GM19372 (cell line): Measurements from ENCODE around the gene PTPRH.
"Not testable (repeated sequence)": the region's sequence is repeated elsewhere in the genome, so short reads cannot be mapped to it uniquely, and the experiment has no call there.

Source experiments
- ATAC-seq: cut with Tn5 transposase; IDR thresholded peaks from one replicate; pipeline ENCODE4 v1.9.1; 2021; ENCODE audit warnings: mild to moderate bottlenecking, low read depth, moderate library complexity; ENCODE audit not compliant: unreplicated experiment

The PTPRH gene

DNA sequence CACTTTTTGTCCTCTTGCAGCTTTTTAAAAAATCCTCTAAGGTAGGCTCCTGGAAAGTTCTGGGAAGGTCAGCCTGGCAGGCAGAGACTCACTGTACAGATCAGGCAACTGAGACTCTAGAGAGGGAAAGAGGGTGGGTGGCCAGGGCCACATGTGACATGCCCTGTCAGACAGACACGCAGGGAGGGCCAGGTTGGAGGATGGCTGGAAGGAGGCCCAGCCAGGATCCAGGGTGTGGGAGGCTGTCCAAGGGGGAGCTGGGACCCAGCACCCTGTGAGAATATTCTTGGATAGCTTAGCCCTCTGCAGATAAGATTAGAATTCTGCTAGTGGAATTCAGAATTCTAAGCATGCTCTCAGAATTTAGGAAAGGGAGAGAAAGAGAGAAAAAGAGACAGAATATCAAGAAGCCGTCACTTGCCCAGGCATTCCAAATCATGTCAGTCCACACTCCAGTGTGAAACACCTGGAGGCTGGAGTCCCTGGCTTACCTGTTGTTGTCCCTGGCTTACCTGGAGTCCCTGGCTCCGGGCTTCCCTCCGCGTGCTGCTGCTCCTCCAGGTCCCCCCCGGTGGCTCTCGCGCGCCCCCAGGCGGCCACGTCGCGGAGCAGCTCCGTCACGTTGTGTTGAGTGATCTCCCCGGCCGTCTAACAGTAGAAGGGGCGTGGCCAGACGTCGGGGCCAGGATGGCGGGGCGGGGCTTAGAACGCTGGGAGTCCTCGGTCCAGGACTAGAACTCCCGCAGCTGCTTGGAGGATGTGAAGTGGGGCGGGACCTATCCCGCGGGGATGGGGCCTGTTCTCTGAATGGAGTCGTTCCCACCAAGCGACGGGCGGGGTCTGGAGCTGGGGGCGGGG, 48.9 kb downstream of the PTPRH start:
- ATAC-seq: peak; percentile 54

DNA sequence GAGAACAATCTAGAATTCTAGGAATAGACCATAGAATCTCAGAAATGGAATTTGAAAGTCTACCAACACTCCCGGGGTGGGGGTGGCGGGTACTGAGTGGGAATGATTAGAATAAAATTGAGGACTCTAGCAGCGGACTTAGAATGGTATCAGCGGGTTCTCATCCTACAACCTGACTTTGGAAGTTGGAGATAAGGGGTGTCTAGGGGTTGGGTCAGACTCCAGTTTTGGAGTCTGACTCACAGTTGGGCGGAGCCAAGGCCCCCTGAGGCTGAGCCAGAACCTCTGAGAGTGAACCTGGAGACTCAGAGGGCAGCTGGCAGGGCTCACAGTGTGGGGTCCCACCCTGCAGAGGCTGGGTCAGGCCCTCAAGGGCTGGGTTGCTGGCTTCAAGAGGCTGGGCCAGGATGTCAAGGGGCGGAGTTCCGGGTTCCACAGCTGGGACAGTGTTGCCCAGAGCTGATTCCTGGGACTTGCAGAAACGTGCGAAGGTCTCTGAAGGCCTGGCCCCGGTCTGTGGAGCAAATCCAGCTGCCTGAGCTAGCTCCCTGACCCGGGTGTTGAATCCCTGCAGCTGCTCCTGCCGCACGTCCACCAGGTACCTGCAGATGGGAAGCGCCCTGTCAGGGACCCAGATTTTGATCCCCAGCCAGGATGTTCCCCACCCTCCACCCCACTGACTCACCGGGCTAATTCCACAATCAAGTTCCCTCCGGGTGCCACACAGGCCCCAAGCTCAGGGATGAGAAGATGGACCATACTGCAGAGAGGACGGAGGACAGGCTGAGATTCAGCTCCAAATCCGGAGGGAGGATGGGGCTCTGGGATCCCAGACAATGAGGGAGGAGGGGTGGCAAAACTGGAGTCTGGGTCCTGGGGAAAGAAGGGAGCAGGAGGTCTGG, 50.2 kb downstream of the PTPRH start:
- ATAC-seq: no peak

DNA sequence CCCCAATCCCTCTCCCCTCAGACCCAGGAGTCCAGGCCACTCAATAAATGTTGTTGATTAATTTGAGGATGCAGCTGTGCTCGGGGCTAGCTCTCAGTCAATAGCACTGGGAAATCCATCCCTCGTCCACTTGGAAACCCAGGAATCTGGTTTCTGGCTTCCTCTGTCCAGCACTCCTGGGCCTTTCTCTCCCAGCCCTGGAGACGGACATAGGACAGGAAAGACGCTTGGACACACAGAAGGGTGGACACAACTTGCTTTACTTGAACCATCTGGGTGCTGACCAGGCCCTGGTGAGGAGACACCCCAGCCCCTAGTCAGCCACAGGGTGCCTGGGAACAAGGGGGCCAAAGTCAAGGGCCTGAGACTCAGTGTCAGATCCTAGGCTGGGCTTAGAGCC, 50.9 kb downstream of the PTPRH start:
- no peak for ATAC-seq

DNA sequence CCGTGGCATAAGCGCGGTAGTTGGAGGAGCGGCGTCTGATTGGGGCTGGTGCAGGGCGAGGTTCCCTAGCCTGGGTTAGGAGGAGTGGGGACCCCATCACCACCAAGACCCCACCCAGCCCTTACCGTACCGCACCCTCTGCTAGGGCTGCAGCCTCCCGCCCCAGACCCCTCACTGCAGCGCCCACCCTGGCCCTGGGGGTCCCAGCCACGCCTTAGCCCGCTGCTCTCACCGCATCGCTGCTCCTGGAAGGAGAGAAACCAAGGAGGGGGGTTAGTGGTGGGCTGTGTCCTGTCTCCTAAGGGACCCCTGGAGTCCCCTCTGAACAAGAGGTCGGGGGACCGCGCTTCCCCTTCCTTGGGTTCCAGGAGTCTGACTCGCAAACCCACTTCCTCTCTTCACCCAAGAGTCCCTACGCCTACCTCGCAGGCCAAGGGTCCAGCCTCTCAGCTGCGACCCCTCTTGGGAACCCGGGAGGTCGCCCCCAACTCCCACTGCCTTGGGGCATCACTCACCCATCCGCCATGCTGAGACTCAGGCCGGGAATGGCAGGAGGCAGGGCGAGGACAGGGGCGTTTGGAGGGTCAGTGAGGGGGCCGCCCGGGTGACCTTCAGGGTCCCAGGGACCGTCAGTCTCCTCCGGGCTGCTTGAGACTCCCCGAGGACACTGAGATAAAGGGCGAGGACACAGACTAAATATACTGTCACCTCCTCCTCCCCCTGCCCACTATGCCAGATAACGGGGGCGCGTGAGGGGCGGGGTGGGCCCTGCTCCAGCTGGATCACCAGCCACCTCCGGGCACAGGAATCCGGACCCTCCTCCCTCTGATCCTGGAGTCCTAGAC, 52.0 kb downstream of the PTPRH start, which contains the start of gene TNNI3:
Gene TNNI3 (minus strand): TSS at position 669 of the 845 bp plus-strand sequence. CDS start 143 bp downstream, at position 526.
- no peak for ATAC-seq

DNA sequence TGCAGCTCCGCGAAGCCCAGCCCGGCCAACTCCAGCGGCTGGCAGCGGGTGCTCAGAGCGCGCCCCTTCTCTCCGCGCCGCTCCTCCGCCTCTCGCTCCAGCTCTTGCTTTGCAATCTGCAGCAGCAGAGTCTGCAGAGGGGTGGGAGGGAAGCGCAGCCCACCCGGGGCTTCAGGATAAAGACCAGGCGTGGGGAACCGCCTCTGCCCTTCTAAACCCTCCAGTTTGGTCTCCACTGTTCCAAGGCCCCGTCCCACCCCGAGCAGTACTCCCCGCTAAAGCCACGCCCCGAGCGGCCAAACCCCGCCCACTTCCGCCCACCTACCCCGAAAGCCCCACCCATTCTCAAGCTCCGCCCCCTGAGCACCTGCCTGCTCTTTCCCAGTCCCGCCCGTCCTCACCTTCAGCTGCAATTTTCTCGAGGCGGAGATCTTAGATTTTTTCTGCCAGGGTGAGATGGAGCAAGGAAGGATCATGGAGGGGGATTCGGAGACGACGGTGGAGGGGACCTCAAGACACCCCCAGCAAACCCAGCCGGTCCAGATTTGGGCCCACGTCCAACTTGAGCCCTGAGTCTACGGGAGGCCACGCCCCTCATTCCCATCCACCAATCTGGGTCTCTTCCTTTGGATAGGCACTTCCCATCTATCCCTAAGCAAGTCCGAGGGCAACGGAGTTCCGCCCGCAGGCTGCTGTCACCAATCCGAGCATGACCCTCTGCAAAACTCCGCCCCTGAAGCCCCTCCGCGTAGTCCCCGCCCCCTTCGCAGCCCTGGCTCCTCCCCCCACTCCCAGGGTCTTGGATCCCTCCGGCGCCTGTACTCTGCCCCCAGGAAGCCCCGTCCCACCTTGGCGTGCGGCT, 52.9 kb downstream of the PTPRH start:
- ATAC-seq: no peak

DNA sequence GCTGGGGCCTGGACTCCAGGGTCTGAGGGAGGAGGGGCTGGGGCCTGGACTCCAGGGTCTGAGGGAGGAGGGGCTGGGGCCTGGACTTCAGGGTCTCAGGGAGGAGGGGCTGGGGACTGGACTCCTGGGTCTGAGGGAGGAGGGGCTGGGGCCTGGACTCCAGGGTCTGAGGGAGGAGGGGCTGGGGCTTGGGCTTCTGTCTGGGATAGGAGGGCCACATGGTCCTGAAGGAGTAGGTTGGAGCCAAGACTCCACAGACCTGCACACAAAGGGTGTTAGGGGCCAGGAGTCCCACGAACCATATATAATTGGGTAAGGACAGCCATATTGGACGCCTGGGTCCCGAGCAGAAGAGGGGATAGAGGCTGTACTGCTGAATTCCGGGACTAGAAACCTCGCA, 53.5 kb downstream of the PTPRH start:
- not testable (repeated sequence) for ATAC-seq

DNA sequence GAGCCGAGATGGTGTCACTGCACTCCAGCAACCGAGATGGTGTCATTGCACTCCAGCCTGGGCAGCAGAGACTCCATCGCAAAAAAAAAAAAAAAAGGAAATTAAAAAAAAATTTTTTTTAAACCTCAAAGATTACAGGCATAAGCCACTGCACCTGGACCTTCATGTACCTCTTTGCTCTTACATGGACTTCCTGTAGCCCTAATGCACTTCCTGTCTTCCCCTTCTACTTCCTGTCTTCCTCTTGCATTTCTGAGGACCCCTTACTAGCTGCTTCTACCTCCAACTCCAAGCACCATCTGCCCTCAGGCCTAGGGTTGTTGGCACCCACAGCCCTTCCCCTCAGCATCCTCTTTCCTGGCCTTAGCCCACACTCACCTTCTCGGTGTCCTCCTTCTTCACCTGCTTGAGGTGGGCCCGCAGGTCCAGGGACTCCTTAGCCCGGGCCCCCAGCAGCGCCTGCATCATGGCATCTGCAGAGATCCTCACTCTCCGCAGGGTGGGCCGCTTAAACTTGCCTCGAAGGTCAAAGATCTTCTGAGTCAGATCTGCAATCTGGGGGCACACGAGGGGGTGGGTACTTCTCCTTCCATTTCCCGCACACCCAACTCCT, 55.5 kb downstream of the PTPRH start:
- ATAC-seq: no peak

DNA sequence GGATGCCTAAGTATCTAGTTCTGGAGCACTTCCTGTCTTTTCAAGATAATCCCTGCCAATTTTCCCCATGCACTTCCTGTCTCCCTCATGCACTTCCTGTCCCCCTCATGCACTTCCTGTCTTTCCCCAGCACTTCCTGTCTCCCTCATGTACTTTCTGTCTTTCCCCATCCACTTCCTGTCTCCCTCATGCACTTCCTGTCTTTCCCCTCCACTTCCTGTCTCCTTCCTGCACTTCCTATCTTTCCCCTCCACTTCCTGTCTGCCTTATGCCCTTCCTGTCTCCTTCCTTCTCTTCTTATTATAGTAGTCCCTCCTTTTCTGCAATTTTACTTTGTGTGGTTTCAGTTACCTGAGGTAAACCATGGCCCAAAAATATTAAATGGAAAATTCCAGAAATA, 57.3 kb downstream of the PTPRH start:
- ATAC-seq: no peak

DNA sequence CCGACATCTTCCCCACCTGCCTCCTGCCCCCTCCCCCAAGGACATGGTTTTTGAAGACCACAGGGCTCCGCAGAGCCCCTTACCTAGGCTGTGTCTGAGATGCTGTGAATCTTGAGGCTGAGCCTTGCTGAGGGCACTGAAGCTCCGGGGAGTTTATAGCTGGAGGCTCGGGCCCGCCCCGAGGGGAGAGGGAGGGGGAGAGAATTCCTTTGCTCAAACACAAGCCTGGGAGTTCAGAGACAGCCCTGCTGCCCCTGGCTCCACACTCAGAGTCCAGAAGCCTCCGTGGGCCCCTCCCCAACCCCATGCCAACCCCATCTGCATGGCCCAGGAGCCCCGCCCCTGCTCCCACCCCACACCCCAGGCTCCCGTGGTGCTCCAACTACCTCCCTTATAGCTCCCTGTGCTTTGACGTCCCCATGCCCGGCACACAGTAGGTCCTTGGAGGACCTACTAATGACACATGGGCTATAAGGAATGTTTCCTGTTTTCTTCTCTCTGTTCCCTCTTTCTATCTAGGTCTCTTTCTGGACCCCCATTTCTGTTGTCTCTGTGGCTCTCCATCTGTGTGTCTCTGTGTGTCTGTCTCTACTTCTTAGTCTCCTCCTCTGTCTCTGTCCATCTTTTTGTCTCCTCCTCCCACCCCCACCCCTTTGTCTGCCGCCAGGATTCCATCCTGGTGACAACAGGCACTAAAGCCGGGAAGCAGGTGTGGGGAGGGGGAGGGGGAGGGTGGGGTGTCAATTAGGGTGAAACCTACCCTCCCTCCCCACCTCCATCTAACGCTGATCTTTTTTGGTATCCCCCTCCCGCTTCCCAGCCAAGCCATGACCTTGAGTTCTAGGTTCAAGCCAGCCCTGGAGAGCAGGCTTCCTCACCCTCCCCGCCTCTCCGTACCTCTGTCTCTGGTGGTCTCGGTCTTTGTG, 60.0 kb downstream of the PTPRH start, which contains the start of gene TNNT1:
Gene TNNT1 (minus strand): TSS at position 129 of the 926 bp plus-strand sequence. CDS start 2,049 bp downstream, outside the sequence.
- ATAC-seq: no peak

DNA sequence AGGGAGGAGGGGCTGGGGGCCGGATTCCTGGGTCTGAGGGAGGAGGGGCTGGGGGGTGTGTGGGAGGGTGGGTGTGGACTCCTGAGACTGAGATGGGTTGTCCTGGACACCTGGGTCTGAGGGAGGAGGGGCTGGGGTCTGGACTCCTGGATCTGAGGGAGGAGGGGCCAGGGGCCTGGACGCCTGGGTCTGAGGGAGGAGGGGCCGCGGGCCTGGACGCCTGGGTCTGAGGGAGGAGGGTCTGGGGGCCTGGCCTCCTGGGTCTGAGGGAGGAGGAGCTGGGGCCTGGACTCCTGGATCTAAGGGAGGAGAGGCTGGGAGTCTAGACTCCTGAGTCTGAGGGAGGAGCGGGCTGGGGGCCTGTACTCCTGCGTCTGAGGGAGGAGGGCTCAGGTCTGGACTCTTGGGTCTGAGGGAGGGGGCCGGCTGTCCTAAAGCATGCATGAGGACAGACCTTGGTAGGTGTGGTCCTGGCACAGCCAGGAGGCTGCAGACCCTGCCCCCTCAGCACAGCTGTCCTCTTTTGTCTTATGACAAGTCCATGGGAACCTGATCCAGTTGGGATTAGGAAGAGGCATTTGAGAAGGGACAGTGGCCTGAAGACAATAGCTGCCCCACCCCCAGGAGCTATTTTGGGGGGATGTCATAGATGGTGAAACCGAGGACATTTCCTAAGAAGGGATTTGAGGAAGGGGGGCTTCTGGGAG, 61.6 kb downstream of the PTPRH start:
- ATAC-seq: no peak

DNA sequence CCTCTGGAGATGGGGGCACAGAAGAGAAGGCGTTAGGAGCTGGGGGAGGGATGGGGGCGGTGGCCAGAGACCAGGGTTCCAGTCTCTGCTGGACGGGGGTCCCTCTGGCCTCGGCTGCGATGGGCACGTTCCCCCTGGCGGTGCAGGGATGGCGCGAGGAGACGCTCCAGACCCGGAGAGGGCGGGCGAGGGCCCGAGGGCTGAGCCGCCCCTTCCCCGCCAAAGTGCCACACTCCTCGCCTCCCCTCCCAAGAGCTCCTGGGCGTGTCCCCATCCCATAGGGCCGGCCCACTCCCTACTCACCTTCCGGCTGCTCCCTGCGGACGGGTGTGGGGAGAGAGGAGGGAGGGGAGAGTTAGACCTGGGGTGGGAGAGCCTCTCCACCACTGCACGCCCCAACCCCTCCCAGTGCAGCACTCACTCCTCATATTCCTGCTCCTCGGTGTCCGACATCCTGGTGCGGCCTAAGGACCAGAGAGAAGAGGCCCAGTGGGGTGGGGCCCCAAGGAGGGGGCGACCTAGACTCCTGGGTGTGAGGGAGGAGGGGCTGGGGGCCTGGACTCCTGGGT, 62.5 kb downstream of the PTPRH start:
- no peak for ATAC-seq

DNA sequence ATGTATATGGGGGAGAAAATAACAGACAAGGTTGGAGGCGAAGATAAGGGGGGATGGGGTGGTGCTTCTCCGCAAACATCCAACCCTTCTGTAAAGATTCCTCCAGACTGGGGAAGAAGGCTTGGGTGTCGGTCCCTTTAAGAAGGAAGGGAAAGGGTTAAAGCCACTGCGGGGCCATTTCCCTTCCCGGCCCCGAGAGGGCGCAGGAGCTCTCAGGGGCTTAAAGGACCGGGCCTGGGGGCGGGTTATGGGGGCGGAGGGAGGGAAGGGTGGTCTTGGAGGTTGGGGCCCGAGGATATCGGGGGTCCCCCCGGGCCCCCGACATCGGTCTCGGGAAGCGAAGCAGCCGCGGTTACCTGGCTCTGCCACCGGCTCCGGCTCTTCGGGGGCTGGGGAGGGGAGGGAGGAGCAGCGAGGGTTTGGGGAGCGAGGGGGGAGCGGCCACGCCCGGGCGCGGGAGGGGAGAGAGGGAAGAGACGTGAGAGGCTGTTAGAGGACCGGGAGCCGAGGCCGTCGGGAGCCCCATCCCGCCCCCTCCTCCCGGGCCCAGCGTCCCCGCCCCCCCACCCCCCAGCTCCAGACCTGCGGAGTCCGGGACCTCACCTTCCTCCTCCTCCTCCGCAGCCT, 63.1 kb downstream of the PTPRH start:
- no peak for ATAC-seq

DNA sequence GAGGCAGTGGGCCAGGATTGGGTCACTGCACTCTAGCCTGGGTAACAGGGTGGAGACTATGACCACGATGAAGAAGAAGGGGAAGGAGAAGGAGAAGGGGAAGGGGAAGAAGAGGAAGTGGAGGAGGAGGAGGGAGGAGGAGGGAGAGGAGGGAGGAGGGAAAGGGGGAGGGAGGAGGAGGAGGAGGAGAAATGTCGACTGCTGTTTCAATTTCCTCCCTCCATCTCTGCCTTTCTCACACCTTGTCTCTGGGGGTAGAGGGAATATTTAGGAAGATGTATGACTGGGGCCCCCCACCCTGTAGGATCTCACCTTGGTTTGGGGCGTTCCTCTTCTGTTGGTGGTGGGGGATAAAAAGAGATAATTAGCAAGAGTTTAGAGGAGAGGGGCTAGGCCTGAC, 64.1 kb downstream of the PTPRH start:
- no peak for ATAC-seq

DNA sequence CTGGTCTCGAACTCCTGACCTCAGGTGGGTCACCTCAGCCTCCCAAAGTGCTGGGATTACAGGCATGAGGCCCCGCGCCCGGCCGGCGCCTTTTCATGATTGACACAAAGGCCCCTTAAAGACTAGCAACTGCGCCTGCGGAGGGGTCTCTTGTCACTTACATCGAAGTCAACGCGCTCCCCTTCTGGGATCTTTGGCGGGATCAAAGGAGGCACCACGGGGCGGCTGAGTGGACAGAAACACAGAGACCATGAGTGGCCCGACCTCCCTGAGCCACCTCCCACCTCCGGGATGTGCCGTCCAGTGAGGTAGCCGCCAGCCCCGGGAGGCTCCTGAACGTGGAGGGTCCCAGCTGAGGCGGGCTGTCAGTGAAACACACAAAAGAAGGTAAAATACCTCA, 67.6 kb downstream of the PTPRH start:
- ATAC-seq: no peak

DNA sequence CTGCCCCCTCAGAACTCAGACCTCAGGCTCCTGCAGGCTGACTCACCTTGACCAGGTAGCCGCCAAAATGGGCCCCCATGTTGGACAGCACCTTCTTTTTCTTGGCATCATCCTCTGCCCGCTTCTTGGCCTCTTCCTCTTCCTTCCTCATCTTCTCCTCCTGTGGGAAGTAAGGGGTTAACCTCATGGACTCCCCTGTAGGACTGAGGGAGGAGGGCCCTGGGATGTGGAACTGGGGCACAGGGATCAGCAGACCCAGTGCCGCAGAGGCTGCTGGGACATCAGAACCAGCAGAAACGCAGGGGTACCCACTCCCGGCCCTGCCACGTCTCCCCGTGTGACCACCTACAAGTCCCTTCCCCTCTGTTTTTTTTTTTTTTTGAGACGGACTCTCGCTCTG, 71.4 kb downstream of the PTPRH start:
- no peak for ATAC-seq

DNA sequence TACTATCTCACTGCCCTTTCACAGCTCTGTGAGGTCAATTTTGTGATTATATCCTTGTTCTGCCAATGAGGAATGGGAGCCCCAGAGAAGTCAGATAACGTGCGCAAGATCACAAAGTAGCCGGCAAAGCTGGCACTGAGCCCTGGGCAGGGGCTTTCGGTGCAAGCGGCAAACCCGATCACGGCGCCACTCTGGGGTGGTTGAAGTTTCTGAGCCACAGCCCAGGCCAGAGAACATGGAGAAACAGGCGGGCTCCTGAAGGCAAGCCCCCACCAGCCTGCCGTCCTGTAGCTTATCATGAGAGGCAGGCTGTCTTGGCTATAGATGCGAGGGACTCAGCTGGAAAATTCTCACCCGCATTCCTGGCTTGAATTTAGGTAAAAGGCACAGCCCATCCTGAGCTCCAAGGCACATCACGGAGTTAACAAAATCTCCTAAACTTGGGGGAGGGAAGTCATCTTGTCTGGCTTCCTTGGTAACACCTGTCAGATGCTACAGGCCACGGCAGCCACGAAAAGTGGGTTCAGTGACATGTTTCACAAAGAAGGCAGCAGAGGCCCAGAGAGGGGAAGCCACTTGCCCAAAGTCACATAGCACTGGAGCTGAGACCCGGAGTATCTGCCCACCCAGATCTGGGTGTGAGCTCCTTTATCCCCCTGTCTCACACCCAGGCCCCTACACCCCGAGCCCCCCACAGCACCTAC, 72.8 kb downstream of the PTPRH start:
- no peak for ATAC-seq
